GM23248 (cell line): ENCODE results near the gene CLCN3. TPM values are rescaled to one million over a fixed set of nuclear protein-coding genes. Genes with fewer than 3 reads are reported as not detected.
"Not testable (repeated sequence)": the region's sequence is repeated elsewhere in the genome, so short reads cannot be mapped to it uniquely, and the experiment has no call there.

Experiments used
- DNase-seq: peaks from one replicate; pipeline ENCODE4 v3.0.0-alpha.2; 2015
- H2AFZ ChIP-seq: fragments of 200-600 bp; sonication (generic); 2 replicates; pipeline ENCODE4 v1.6.1; 2016; ENCODE audit warnings: antibody characterized with exemption
- H3F3A ChIP-seq: fragments of 200-600 bp; sonication (generic); 2 replicates; pipeline ENCODE4 v1.6.1; 2016; ENCODE audit warnings: mild to moderate bottlenecking, antibody characterized with exemption, mixed run types; ENCODE audit not compliant: insufficient read depth
- H3K27ac ChIP-seq: fragments of 200-600 bp; sonication (generic); 2 replicates; pipeline ENCODE4 v1.5.1; 2016; ENCODE audit warnings: mild to moderate bottlenecking
- H3K27me3 ChIP-seq: fragments of 200-600 bp; sonication (generic); replicated peaks from 2 replicates; pipeline ENCODE4 v1.6.1; 2016; ENCODE audit warnings: mild to moderate bottlenecking; ENCODE audit not compliant: insufficient read depth
- H3K36me3 ChIP-seq: fragments of 200-600 bp; sonication (generic); 2 replicates; pipeline ENCODE4 v1.6.1; 2016; ENCODE audit warnings: low read depth, mild to moderate bottlenecking
- H3K4me1 ChIP-seq: fragments of 200-600 bp; sonication (generic); 2 replicates; pipeline ENCODE4 v1.6.1; 2016; ENCODE audit warnings: mild to moderate bottlenecking; ENCODE audit not compliant: insufficient read depth
- H3K4me2 ChIP-seq: fragments of 200-600 bp; sonication (generic); one replicate; pipeline ENCODE4 v1.6.1; 2016; ENCODE audit warnings: mild to moderate bottlenecking; ENCODE audit not compliant: unreplicated experiment
- H3K4me3 ChIP-seq: fragments of 200-600 bp; sonication (generic); 2 replicates; pipeline ENCODE4 v1.5.1; 2016; ENCODE audit warnings: mild to moderate bottlenecking
- H3K79me2 ChIP-seq: fragments of 200-600 bp; sonication (generic); 2 replicates; pipeline ENCODE4 v1.6.1; 2016; ENCODE audit warnings: mild to moderate bottlenecking; ENCODE audit not compliant: insufficient read depth
- H3K9ac ChIP-seq: fragments of 200-600 bp; sonication (generic); 2 replicates; pipeline ENCODE4 v1.6.1; 2016; ENCODE audit warnings: mild to moderate bottlenecking
- H3K9me2 ChIP-seq: fragments of 200-600 bp; sonication (generic); 2 replicates; pipeline ENCODE4 v1.6.1; 2016; ENCODE audit warnings: mixed run types, mild to moderate bottlenecking, moderate library complexity; ENCODE audit not compliant: insufficient read depth
- H3K9me3 ChIP-seq: fragments of 200-600 bp; sonication (generic); one replicate; pipeline ENCODE4 v1.6.1; 2017; ENCODE audit warnings: low read depth
- H4K20me1 ChIP-seq: fragments of 200-600 bp; sonication (generic); 2 replicates; pipeline ENCODE4 v1.6.0; 2016; ENCODE audit not compliant: insufficient read depth
- EZH2 ChIP-seq: fragments of 200-600 bp; sonication (generic); IDR thresholded peaks from 2 replicates; pipeline ENCODE4 v1.6.1; 2018; ENCODE audit warnings: antibody characterized with exemption, mild to moderate bottlenecking; ENCODE audit not compliant: insufficient read depth, poor library complexity, severe bottlenecking
- EZH2phosphoT487 ChIP-seq: fragments of 200-600 bp; sonication (generic); IDR thresholded peaks from 2 replicates; pipeline ENCODE4 v1.6.1; 2018; ENCODE audit warnings: antibody characterized with exemption, moderate library complexity, mild to moderate bottlenecking, low read depth; ENCODE audit not compliant: insufficient read depth
- whole genome bisulfite sequencing, 2 experiments: methylation state at CpG; one replicate each; pipeline ENCODE4 v1.1.6; 2015 to 2017; ENCODE audit warnings: low lambda C conversion rate in 2 of 2, low coverage in 1 of 2; ENCODE audit errors: missing lambda C conversion rate in 2 of 2; 5-methylcytosine and 5-hydroxymethylcytosine counted together
- in situ Hi-C: fragments of 300-500 bp; cut with MboI; formaldehyde crosslinking; loops from 2 replicates; pipeline ENCODE4 v1.15.0; 2020
- polyA plus RNA-seq: library from polyadenylated mRNA; unstranded; fragments of >200 nt; fragmentation: Nextera tagmentation; extraction: Ambion mirVana; gene quantifications from 2 replicates; pipeline ENCODE4 v1.2.1, GENCODE V29; 2016
- total RNA-seq: library from RNA; depleted of rRNA; stranded (reverse); fragments of >200 nt; shearing (Covaris generic); gene quantifications from 2 replicates; pipeline ENCODE4 v1.2.3, GENCODE V29; 2014; rRNA removed

Gene CLCN3
- total and polyA plus RNA-seq, 2 experiments from 2014 or later = 12.2 to 16.4 TPM

GRCh38 chr4:169766741-169767140 is 146.4 kb downstream of the CLCN3 start:
- H3K4me3 ChIP-seq = no peak overlapping the region
- no peak overlapping the region for H3K27ac ChIP-seq
- WGBS, 2 experiments = 49 to 69% methylated on average over 3 of the region's 3 CpGs
- H3F3A ChIP-seq = no peaks in the 10 kb centered on the region
- H3K9me2 ChIP-seq = no peaks in the 10 kb centered on the region
- no peak overlapping the region for H3K9ac ChIP-seq
- H4K20me1 ChIP-seq = no peaks in the 10 kb centered on the region
- no peak overlapping the region for H3K4me2 ChIP-seq
- no peak overlapping the region for H2AFZ ChIP-seq
- TF ChIP-seq EZH2phosphoT487 = no peak
- no peak for TF ChIP-seq EZH2
- no peak for DNase-seq
- H3K4me1 ChIP-seq = no peaks in the 10 kb centered on the region
- no peaks in the 10 kb centered on the region for H3K79me2 ChIP-seq
- no peaks in the 10 kb centered on the region for H3K36me3 ChIP-seq
- H3K27me3 ChIP-seq = no peaks in the 10 kb centered on the region
- no peaks in the 10 kb centered on the region for H3K9me3 ChIP-seq
- in situ Hi-C loops = no loop called here

- Histone ChIP-seq H3K27ac (no peak overlapping the region), H4K20me1 (no peaks in the 10 kb centered on the region), H3F3A (no peaks in the 10 kb centered on the region), H3K27me3 (no peaks in the 10 kb centered on the region), H3K36me3 (no peaks in the 10 kb centered on the region), H3K9ac (no peak overlapping the region), H3K4me1 (no peaks in the 10 kb centered on the region), H3K9me2 (no peaks in the 10 kb centered on the region), H3K79me2 (no peaks in the 10 kb centered on the region), H3K4me3 (no peak overlapping the region), H3K9me3 (no peaks in the 10 kb centered on the region), H3K4me2 (no peak overlapping the region), H2AFZ (no peak overlapping the region)
- no peak for DNase-seq
- TF ChIP-seq EZH2 (no peak), EZH2phosphoT487 (no peak)
- WGBS, 2 experiments = 73 to 81% methylated on average over 3 of the region's 3 CpGs
- in situ Hi-C loops = no loop called here
These were observed 148.0 kb downstream of the CLCN3 start for GRCh38 chr4:169768385-169768784.

GRCh38 chr4:169770416-169770815 is 150.0 kb downstream of the CLCN3 start:
- Histone ChIP-seq H2AFZ (no peak overlapping the region), H3F3A (no peaks in the 10 kb centered on the region), H3K4me1 (no peaks in the 10 kb centered on the region), H3K27me3 (peaks cover 6% of the 10 kb centered on the region; the same call in 1 of the 2 replicates), H3K36me3 (no peaks in the 10 kb centered on the region), H3K79me2 (no peaks in the 10 kb centered on the region), H3K27ac (no peak overlapping the region), H3K9me3 (no peaks in the 10 kb centered on the region), H3K4me3 (no peak overlapping the region), H3K4me2 (no peak overlapping the region), H3K9ac (no peak overlapping the region), H3K9me2 (no peaks in the 10 kb centered on the region), H4K20me1 (no peaks in the 10 kb centered on the region)
- no peak for TF ChIP-seq EZH2phosphoT487
- TF ChIP-seq EZH2 = no peak
- no peak for DNase-seq
- in situ Hi-C loops = no loop called here

- H3K9me2 ChIP-seq, H3K27me3 ChIP-seq, H3K4me3 ChIP-seq, H3K4me1 ChIP-seq, H2AFZ ChIP-seq, H3K9me3 ChIP-seq, H3K27ac ChIP-seq, in situ Hi-C loops, H3F3A ChIP-seq, H3K4me2 ChIP-seq, H3K36me3 ChIP-seq, H3K79me2 ChIP-seq, H4K20me1 ChIP-seq, DNase-seq, H3K9ac ChIP-seq: not testable (repeated sequence)
- 75% methylated on average over 11 of the region's 11 CpGs for WGBS, 2 experiments
These were observed 151.2 kb downstream of the CLCN3 start for GRCh38 chr4:169771556-169772080.

Other genes with a start within 250 kb of the CLCN3 start
- 6.7 and 7.6 TPM in 2 replicates for gene NEK1, start 8.0 kb upstream of the CLCN3 start, total RNA-seq
- gene NEK1, start 8.0 kb upstream of the CLCN3 start, polyA plus RNA-seq = 14.3 and 14.8 TPM in 2 replicates
- 21.8 and 40.5 TPM in 2 replicates for gene HPF1, start 137.4 kb downstream of the CLCN3 start, total RNA-seq
- 44.4 and 54.1 TPM in 2 replicates for gene HPF1, start 137.4 kb downstream of the CLCN3 start, polyA plus RNA-seq